Astrocyte of the cerebellum (primary cell): ENCODE data around the gene GRIN2B.
A peak's percentile ranks its signal among the peaks of the same experiment; 100 is the strongest.

Experiments used
- DNase-seq: peaks from one replicate; pipeline ENCODE4 v3.0.0-alpha.2; 2011; ENCODE audit warnings: low read depth
- H3K4me3 ChIP-seq: 2 replicates; pipeline ENCODE4 v1.5.1; 2011; ENCODE audit warnings: mild to moderate bottlenecking, low read depth, low read length, moderate library complexity
- in situ Hi-C: cut with HindIII; loops from 2 replicates; pipeline ENCODE4 v1.10.0; 2017; ENCODE audit warnings: low sequenced_read_pairs
- TF ChIP-seq, protein P1 (sequence below): IDR thresholded peaks from 2 replicates; pipeline ENCODE4 v1.5.1; 2012; ENCODE audit warnings: low read length, low read depth, moderate library complexity, mild to moderate bottlenecking; ENCODE audit errors: missing control alignments

GRIN2B gene

GRCh38 chr12:13964666-13965065, 16.7 kb downstream of the GRIN2B start:
- in situ Hi-C loops: no loop called here
- H3K4me3 ChIP-seq: no peak overlapping the region
- no peak for DNase-seq
- TF ChIP-seq, protein P1, sequence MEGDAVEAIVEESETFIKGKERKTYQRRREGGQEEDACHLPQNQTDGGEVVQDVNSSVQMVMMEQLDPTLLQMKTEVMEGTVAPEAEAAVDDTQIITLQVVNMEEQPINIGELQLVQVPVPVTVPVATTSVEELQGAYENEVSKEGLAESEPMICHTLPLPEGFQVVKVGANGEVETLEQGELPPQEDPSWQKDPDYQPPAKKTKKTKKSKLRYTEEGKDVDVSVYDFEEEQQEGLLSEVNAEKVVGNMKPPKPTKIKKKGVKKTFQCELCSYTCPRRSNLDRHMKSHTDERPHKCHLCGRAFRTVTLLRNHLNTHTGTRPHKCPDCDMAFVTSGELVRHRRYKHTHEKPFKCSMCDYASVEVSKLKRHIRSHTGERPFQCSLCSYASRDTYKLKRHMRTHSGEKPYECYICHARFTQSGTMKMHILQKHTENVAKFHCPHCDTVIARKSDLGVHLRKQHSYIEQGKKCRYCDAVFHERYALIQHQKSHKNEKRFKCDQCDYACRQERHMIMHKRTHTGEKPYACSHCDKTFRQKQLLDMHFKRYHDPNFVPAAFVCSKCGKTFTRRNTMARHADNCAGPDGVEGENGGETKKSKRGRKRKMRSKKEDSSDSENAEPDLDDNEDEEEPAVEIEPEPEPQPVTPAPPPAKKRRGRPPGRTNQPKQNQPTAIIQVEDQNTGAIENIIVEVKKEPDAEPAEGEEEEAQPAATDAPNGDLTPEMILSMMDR: no peak

DNA sequence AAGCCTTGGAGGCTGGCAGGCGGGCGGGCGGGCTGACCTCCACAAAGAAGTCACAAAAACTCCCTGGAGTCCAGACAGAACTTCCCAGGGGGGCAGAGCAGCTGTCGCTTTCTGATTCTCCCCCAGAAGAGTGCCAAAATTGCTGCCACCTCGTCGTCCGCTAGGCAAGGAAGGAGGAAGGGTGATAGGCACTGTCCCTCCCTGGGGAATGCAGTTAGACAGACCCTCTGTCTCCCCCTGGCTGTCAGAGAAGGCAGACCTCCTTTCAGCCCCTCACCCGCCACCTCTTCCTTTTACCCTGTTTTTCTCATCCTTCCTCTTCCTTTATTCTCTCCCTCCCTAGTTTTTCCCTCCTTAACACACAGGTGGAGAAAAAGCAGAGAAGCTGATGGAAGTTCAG, 18.7 kb downstream of the GRIN2B start:
- no peak for DNase-seq
- TF ChIP-seq, protein P1: peak; percentile 59
- in situ Hi-C loops: no loop called here
- no peak overlapping the region for H3K4me3 ChIP-seq

GRCh38 chr12:13961971-13962370, 19.4 kb downstream of the GRIN2B start:
- TF ChIP-seq, protein P1: no peak
- no peak overlapping the region for H3K4me3 ChIP-seq
- DNase-seq: no peak
- in situ Hi-C loops: no loop called here

GRCh38 chr12:13959131-13959723, 22.2 kb downstream of the GRIN2B start:
- in situ Hi-C loops: no loop called here
- DNase-seq: no peak
- H3K4me3 ChIP-seq: no peak overlapping the region
- TF ChIP-seq, protein P1: no peak

GRCh38 chr12:13957576-13957975, 23.8 kb downstream of the GRIN2B start:
- TF ChIP-seq, protein P1: no peak
- H3K4me3 ChIP-seq: no peak overlapping the region
- no peak for DNase-seq
- in situ Hi-C loops: no loop called here

DNA sequence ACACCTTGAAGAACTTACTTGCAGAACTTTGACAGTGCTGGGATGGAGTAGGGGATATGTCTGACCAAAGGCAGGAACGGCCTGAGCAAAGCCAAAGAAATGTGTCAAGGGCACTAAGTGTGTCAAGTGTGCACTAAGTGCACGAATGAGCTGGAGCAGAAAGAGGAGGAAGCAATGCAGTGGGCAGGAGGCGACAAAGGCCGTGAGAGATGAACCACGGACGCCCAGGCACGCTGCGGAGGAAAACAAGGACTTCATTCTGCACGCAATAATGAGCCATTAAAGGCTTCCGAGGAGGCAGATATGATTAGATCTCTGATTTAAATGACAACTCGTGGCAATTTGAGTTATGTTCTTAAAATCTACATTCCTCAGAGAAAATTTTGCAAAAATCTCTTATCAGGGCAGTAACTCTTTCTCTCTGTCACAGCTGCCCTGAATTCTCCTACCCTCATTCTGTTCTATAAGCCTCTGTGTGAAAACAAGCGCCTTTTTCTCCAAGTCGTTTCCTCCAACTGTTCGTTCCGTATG, 25.3 kb downstream of the GRIN2B start:
- in situ Hi-C loops: no loop called here

More for the DNA sequence above, 25.3 kb downstream of the GRIN2B start:
- no peak overlapping the region for H3K4me3 ChIP-seq
- TF ChIP-seq, protein P1: no peak
- no peak for DNase-seq
